ENCODE measurements around the gene TLE1.
"Not testable (repeated sequence)": the region's sequence is repeated elsewhere in the genome, so short reads cannot be mapped to it uniquely, and the experiment has no call there.

TLE1 gene

DNA sequence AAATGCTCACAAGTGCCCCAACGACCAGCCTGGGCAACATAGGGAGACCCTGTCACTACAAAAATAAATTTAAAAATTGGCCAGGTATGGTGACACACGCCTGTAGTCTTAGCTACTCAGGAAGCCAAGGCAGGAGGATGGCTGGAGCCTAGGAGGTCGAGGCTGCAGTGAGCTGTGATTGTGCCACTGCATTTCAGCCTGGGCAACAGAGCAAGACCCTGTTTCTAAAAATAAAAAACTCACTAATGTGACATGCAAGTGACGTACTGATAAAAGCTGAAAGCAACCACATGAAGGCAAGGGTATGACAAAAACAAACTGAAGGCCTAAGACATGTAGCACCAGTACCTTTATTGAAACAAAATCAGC, 81.1 kb downstream of the TLE1 start:
- no peak for ATAC-seq
- Mint-ChIP-seq H3K27me3 (no peaks in the 10 kb centered on the region), H3K27ac (no peak overlapping the region), H3K9me3 (no peaks in the 10 kb centered on the region), H3K4me1 (peaks cover 23% of the 10 kb centered on the region), H3K4me3 (no peak overlapping the region), H3K36me3 (peaks cover 77% of the 10 kb centered on the region)

DNA sequence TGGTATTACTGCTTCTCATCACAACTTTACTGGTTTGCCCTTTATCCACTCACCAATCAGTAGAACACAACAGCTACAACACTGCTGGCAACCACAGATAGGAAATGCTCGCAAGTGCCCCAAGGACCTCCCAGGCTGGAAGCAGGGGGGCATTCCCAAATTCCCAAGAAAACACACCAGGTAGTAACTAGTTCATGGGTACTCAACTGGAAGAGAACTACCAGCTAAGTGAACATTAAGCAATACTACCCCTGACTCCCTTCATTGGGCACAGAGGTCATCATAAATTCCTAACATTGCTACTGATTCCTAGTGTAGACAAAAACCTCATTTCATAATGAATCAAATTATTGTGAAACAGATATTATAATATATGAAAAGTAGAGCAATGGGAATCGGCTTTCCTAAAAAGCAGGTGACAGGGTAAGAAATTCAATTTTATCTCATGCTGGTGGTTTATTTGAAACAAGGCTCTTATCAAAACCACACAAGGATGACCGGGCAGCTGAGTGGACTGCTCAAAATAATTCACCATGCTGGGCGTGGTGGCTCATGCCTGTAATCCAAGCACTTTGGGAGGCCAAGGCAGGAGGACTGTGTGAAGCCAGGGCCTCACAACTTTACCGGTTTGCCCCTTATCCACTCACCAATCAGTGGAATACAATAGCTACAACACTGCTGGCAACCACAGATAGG, 81.6 kb downstream of the TLE1 start:
- Mint-ChIP-seq H3K27me3 (no peaks in the 10 kb centered on the region), H3K9me3 (no peaks in the 10 kb centered on the region), H3K4me1 (peaks cover 25% of the 10 kb centered on the region), H3K36me3 (peaks cover 77% of the 10 kb centered on the region), H3K27ac (no peak overlapping the region), H3K4me3 (no peak overlapping the region)
- ATAC-seq, result no peak

DNA sequence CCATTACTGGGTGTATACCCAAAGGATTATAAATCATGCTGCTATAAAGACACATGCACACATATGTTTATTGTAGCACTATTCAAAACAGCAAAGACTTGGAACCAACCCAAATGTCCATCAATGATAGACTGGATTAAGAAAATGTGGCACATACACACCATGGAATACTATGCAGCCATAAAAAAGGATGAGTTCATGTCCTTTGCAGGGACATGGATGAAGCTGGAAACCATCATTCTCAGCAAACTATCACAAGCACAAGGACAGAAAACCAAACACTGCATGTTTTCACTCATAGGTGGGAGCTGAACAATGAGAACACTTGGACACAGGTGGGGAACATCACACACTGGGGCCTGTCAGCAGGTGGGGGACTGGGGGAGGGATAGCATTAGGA, 83.1 kb downstream of the TLE1 start:
- H3K36me3 Mint-ChIP-seq, result peaks cover 83% of the 10 kb centered on the region
- H3K4me3 Mint-ChIP-seq, ATAC-seq, H3K27me3 Mint-ChIP-seq, H3K9me3 Mint-ChIP-seq, H3K27ac Mint-ChIP-seq: not testable (repeated sequence)
- H3K4me1 Mint-ChIP-seq, result peaks cover 39% of the 10 kb centered on the region

DNA sequence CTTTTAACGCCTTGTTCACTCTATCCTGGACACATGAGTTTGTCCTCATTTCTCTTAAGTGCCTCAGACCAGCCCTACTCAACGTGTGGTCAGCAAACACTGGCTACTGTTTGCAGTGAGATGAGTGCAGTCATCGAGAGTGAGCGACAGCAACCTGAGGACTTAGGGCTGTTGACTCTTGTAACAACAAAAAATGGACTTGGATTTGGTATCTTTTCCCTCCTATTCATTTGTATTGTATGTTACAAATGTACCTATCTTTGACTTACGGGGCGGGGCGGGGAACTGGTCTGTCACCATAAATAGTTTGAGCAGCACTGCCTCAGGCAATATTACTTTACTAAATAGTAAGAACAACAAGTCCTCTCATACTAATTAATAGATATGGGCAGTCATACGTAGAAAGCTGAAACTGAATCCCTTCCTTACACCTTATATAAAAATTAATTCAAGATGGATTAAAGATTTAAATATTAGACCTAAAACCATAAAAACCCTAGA, 84.1 kb downstream of the TLE1 start:
- ATAC-seq, result no peak
- Mint-ChIP-seq H3K9me3 (no peaks in the 10 kb centered on the region), H3K4me3 (no peak overlapping the region), H3K4me1 (peaks cover 37% of the 10 kb centered on the region), H3K27me3 (no peaks in the 10 kb centered on the region), H3K36me3 (peaks cover 78% of the 10 kb centered on the region), H3K27ac (no peak overlapping the region)

DNA sequence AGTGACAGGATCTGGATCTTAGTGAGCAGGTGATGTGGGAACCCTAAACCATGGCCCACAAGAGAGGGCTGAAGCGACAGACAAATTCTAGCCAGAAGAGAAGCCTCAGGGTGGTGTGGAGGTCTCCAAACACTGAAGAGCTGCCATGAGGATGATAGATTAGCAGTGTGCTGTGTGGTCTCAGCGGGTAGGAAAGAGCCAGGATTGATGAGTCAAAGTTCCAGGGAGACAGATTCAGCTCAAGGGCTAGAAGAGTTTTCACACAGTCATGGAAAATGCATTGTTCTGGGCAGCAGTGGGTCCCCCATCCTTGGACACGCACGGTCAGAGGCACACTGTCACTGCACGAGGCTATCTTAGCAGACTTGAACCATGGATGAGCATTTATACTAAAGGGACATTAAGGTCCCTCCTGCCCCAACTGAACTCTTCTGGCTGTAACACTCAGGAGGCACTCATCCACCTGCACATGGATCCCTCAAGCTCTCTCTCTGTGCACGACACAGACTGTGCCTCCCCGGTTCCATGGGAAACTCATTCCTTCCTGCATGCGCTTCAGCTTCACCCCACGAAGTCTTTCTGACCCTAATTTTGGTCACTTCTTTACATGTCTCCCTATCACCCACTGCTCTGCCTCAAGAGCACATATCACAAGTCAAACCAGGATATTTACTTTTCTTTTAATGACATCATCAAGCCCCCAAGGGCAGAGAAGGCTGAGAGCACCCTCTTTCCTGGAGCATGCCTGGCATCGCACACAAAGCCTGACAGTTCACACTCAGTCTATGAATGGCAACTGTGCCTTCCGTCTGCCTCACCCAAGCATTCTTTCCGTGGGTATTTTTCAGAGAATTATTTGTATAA, 84.8 kb downstream of the TLE1 start:
- Mint-ChIP-seq H3K4me3 (no peak overlapping the region), H3K27ac (no peak overlapping the region), H3K4me1 (peaks cover 37% of the 10 kb centered on the region), H3K9me3 (no peaks in the 10 kb centered on the region), H3K27me3 (no peaks in the 10 kb centered on the region), H3K36me3 (peaks cover 81% of the 10 kb centered on the region)
- no peak for ATAC-seq

DNA sequence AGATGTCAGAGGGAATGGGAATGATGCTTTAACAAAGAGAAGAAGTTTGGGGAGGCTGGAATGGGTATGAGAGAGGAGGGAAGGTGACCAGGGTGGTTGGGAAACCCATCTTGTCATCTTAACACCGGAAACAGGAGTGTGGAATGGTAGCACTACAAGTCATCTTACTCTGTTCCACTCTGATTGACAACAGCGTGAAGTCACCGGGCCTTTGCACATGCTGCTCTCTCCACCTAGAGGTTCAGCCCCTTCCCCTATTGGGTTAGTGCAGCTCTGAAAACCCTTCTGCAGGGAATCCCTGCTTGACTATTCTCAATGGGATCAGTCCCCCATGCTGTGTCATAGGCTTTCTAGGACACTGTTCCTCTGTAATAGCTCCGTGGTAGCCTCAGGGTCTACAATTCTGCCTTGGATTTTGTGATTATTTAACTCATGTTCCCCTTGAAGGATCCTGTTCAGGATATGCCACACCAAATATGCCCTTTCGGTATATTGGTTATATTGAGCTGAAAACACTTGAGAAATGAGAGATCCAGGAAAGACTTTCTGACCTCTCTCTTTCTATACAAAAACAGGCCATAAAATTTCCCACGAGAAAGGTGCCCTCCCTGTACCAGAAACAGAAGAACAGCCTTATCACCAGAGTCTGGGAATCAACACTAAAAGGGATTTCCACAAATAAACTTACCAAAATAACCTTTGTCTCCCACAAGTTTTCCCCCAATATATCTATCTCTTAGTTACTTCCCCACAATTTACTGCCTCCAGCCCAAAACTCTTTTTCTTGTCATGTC, 86.3 kb downstream of the TLE1 start:
- Mint-ChIP-seq H3K4me1 (peaks cover 45% of the 10 kb centered on the region), H3K27ac (peak overlapping the region; percentile 31), H3K9me3 (no peaks in the 10 kb centered on the region), H3K27me3 (no peaks in the 10 kb centered on the region), H3K36me3 (peaks cover 84% of the 10 kb centered on the region), H3K4me3 (no peak overlapping the region)
- no peak for ATAC-seq

DNA sequence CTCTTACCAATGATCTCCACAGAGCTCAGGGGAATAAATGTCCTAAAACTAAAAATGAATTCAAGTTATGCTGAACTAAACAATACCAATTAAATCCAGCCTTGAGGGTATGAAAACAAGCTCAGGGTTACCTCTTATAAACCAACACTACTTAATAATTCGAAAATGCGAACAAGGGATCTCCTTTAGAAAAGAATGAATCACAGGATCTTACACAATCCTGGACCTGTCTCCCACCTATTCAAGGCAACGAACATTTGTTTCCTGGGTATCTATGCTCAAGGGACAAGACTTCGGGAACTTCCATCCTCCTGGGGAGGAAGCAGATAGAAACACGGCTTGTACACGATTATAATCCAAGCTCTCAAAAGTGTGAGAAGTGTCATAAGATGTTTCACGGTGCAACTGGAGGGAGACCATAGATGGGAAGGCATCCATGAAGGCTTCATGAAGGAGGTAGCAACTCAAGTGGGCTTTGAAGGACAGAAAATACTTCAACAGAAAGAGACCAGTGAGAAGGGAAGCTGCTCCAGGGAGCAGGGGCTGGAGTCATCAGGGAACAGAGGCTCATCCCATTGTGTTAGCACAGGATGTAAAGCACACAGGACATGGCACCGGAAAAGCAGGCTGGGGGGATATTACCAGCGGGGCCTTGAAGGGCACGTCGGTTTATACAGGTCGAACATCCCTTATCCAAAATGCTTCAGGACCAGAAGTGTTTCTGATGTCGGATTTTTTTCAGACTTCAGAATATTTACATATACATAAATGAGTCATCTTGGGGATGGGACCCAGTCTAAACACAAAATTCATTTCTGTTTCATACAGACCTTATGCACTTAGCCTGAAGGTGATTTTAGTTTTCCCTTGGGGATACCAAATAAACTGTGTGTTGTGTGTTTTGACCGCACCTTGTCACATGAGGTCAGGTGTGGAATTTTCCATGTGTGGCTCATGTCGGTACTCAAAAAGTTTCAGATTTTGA, 87.4 kb downstream of the TLE1 start:
- peaks cover 57% of the 10 kb centered on the region for H3K4me1 Mint-ChIP-seq
- no peaks in the 10 kb centered on the region for H3K27me3 Mint-ChIP-seq
- H3K4me3 Mint-ChIP-seq, result peak overlapping the region; percentile 16
- H3K9me3 Mint-ChIP-seq, result no peaks in the 10 kb centered on the region
- peak overlapping the region; percentile 31 for H3K27ac Mint-ChIP-seq
- ATAC-seq, result peak; percentile 79
- H3K36me3 Mint-ChIP-seq, result peaks cover 78% of the 10 kb centered on the region

DNA sequence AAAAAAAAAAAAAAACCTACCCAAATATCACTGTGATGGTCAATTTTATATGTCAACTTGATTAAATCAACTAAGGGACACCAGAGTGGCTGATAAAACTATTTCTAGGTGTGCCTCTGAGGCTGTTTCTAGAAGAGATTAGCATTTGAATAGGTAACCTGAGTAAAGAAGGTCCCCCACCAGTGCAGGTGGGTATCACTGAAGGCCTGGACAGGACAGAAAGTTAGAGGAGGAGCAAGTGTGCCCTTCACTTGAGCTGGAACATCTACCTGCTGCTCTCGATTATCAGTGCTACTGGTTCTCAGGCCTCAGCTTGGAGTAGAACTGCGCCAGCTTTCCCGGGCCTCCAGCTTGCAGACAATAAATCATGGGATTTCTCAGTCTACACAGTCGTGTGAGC, 88.7 kb downstream of the TLE1 start:
- ATAC-seq, result no peak
- Mint-ChIP-seq H3K9me3 (no peaks in the 10 kb centered on the region), H3K4me1 (peaks cover 67% of the 10 kb centered on the region)

DNA sequence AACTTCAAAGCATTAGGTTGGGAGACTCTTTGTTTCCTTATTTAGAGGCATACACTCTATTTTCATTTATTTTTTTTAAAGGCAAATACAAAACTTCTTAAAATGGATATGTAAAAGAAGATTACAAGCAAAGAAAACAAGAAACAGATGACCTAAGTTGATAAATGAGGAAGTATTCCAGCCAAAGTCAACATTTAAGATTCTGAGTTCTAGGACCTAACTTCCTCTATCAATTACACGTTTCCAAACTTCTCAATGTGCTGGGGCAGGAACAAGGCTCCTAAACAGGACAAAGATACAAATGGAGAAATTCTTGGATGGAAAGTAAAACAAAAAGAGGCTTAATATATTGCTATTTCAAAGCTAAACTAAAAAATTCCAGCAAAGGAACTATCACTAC, 89.5 kb downstream of the TLE1 start:
- Mint-ChIP-seq H3K4me3 (no peak overlapping the region), H3K9me3 (no peaks in the 10 kb centered on the region), H3K36me3 (peaks cover 73% of the 10 kb centered on the region), H3K27me3 (no peaks in the 10 kb centered on the region), H3K27ac (no peak overlapping the region), H3K4me1 (peaks cover 70% of the 10 kb centered on the region)
- ATAC-seq, result no peak

More for the DNA sequence above, 88.7 kb downstream of the TLE1 start:
- Mint-ChIP-seq H3K36me3 (peaks cover 76% of the 10 kb centered on the region), H3K27me3 (no peaks in the 10 kb centered on the region), H3K4me3 (no peak overlapping the region), H3K27ac (peak overlapping the region; percentile 31)

DNA sequence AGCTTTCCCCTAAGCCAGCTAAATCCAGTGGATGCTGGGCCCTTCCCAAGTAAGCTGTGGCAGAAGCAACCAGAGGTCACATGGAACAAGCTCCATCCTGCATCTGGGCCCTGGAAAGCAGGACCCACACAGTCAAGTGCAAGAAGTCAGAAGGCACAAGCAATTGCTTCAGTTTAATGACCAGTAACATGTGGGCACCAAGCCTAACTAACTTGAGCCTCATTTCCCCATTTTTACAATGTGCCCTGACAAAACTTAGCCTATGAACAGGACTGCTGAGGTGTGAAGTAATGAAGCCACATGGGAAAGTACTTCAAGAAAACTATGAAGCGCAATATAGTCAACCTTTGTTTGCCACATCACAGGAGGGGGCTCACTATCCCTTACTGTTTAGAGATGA, 90.5 kb downstream of the TLE1 start:
- Mint-ChIP-seq H3K4me1 (peaks cover 81% of the 10 kb centered on the region), H3K36me3 (peaks cover 73% of the 10 kb centered on the region), H3K4me3 (no peak overlapping the region), H3K9me3 (no peaks in the 10 kb centered on the region), H3K27ac (peak overlapping the region; percentile 53), H3K27me3 (no peaks in the 10 kb centered on the region)
- ATAC-seq, result no peak

DNA sequence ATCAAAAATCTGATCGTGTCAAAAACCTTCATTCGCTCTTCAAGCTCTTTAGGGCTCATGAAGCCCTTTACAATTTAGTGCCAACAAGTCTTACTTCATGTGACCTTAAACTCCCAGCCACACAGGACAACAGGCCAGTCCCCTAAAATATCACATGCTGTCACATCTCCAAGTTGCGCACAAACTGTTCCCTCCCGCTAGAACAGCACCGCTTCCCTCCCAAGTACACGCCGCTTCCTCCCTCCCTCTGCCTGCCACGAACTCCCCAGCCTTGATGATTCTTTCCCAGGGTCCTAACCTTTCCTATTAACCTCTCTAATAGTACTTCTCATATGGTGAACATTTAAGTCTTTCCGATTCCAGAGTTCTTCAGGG, 91.2 kb downstream of the TLE1 start:
- no peak for ATAC-seq
- peak overlapping the region; percentile 53 for H3K27ac Mint-ChIP-seq
- H3K9me3 Mint-ChIP-seq, result no peaks in the 10 kb centered on the region
- H3K36me3 Mint-ChIP-seq, result peaks cover 70% of the 10 kb centered on the region
- H3K4me1 Mint-ChIP-seq, result peaks cover 84% of the 10 kb centered on the region
- H3K27me3 Mint-ChIP-seq, result no peaks in the 10 kb centered on the region
- H3K4me3 Mint-ChIP-seq, result no peak overlapping the region

DNA sequence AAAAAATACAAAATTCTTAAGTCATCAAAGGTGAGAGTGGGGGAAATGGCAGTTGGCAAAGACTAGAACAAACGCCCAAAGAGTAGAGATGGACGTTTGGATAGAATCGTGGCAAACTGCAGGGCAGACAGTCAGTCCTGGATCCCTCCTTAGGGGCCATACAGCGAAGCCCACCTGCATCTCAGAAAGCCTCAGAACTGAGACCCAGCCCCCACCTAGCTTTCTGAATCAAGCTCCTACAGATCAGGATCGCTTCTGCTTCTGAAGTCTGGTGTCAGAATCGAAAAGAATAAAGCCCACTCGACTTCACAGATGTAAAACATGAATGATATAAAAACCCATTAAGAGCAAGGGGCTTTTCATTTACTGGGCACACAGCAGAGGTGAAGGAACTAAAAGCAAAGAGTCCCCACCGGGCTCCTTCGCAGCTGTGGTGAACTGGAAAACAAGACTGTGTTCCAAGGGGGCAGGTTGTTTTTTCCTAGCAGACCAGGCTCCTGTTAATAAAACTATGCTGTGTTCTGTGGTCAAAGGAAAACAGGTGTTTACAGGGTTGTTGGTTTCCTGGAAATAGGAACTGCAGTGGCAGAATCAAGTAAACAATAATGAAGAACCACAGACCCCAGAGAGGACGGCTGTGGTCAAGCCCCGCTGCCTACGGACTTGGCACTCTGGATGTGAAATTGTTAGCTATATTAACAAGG, 91.8 kb downstream of the TLE1 start:
- Mint-ChIP-seq H3K36me3 (peaks cover 69% of the 10 kb centered on the region), H3K27ac (peak overlapping the region; percentile 53), H3K27me3 (no peaks in the 10 kb centered on the region), H3K4me3 (peak overlapping the region; percentile 10), H3K9me3 (no peaks in the 10 kb centered on the region), H3K4me1 (peaks cover 84% of the 10 kb centered on the region)
- ATAC-seq, result peak; percentile 32

DNA sequence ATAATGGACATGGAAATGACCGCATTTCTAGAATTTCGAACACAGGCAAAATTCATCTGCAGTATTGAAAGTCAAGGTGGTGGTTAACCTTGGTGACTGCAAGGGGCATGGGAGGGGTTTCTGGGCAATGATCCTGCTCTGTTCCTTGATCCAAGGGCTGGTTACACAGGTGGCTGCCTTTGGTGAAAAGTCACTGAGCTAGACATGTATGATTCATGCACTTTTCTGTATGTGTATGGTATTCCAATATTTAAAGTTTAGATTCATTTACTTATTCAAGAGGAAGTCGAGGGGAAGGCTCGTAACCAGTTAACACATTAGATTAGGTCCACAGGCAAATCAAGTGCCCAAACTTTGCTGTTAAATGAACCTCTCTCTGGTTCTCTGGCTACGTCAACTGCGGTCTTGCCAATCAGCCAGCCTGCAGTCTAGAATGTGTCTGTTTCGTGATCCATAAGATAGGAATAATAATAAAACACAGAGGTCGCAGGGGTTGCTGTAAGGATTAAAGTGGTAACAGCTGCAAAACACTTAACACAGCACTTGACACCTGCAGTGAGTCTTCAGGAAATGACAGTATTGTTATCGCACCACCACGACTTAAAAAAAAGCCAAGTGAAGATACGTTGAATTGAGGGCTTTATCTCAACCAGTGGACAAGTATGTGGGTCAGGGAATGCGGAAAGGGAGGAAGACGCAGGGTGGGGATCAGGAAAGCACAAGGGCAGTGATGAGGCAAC, 92.5 kb downstream of the TLE1 start:
- Mint-ChIP-seq H3K36me3 (peaks cover 62% of the 10 kb centered on the region), H3K27ac (peak overlapping the region; percentile 53), H3K4me3 (peak overlapping the region; percentile 10), H3K27me3 (no peaks in the 10 kb centered on the region), H3K9me3 (no peaks in the 10 kb centered on the region), H3K4me1 (peaks cover 77% of the 10 kb centered on the region)
- no peak for ATAC-seq
